Measurements from ENCODE around the gene CABP7. TPM values are rescaled to one million over a fixed set of nuclear protein-coding genes. Genes with fewer than 3 reads are reported as not detected.

Gene CABP7
- total and polyA plus RNA-seq, 2 donors (not counting 3 experiments of a cell fraction or from before 2014, with no cell fraction given) = not detected

DNA sequence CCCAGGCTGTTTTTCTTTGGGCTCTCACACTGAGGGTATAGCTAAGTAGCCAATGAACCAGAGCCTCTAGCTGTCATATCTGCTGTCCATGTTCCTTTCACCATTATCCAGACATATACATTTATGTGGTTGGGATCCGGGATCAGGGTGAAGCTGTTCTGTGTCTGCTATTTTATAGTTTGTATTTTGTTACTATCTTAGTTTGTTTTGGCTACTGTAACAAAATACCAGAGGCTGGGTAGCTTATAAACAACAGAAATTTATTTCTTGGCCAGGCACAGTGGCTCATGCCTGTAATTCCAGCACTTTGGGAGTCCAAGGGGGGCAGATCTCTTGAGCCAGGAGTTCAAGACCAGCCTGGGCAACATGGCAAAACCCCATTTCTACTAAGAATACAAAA is 40.5 kb upstream of the CABP7 start:
- H3K9ac ChIP-seq (replicated peaks; ENCODE audit: extremely low read depth, insufficient read depth, low read length) = no peak overlapping the region
- intact Hi-C loops (cut with micrococcal nuclease) = no loop called here
- H2AFZ ChIP-seq (ENCODE audit: low read depth, low read length) = no peak overlapping the region
- BruUV-seq (replicated peaks) = no TSS peak
- H3K79me2 ChIP-seq (ENCODE audit: control insufficient read depth, insufficient read depth, low read length) = no peaks in the 10 kb centered on the region
- no peaks in the 10 kb centered on the region for H3K4me1 ChIP-seq (ENCODE audit: control insufficient read depth, extremely low read depth, insufficient read depth, low read length)
- no peaks in the 10 kb centered on the region for H3K9me3 ChIP-seq (replicated peaks; ENCODE audit: control insufficient read depth, insufficient read depth, low read length)
- H3K9me1 ChIP-seq (replicated peaks; ENCODE audit: control insufficient read depth, extremely low read depth, insufficient read depth, low read length) = no peaks in the 10 kb centered on the region
- ChIA-PET POLR2A (no interaction called here), CTCF (interaction anchor here (1.0 to 3.8 kb wide), 4 partner anchors 10 to 91 kb away, joined by 3 to 17 read pairs (median 8); no protein-coding TSS in a partner anchor)
- H3K27ac ChIP-seq (ENCODE audit: insufficient read depth, low read depth, low read length) = no peak overlapping the region
- TF ChIP-seq POLR2A (IDR thresholded peaks at IDR 0.05; ENCODE audit: low read depth, low read length) (no peak), GATA2 (IDR thresholded peaks at IDR 0.05; ENCODE audit: insufficient read depth, insufficient read length, low read depth, low read length) (no peak), EZH2 (IDR thresholded peaks at IDR 0.05; ENCODE audit: borderline replicate concordance, low read depth, low read length, severe bottlenecking) (no peak), FOS (IDR thresholded peaks at IDR 0.05; ENCODE audit: borderline replicate concordance, insufficient read depth, low read length) (no peak)
- no peaks in the 10 kb centered on the region for H4K20me1 ChIP-seq (replicated peaks; ENCODE audit: control insufficient read depth, extremely low read depth, insufficient read depth, low read length)
- peaks cover 25 to 38% of the 10 kb centered on the region in 2 experiments for H3K36me3 ChIP-seq (ENCODE audit: control insufficient read depth in 2 of 2, extremely low read depth in 1 of 2, insufficient read depth in 2 of 2, low read length in 2 of 2)
- dilution Hi-C loops (cut with MboI; ENCODE audit: extremely low pct_ligation_motif_present, low sequenced_read_pairs) = no loop called here
- no peak overlapping the region for H3K4me2 ChIP-seq (ENCODE audit: insufficient read depth, low read length)
- no peak for FAIRE-seq
- DNase-seq (ENCODE audit: low read depth, low spot score) = no peak
- no peak overlapping the region for H3K4me3 ChIP-seq (replicated peaks in 1 of 3; ENCODE audit: insufficient read depth in 1 of 3, low read depth in 1 of 3, low read length in 3 of 3)
- no peaks in the 10 kb centered on the region for H3K27me3 ChIP-seq (ENCODE audit: control insufficient read depth in 2 of 2, insufficient read depth in 2 of 2, low read length in 2 of 2)

DNA sequence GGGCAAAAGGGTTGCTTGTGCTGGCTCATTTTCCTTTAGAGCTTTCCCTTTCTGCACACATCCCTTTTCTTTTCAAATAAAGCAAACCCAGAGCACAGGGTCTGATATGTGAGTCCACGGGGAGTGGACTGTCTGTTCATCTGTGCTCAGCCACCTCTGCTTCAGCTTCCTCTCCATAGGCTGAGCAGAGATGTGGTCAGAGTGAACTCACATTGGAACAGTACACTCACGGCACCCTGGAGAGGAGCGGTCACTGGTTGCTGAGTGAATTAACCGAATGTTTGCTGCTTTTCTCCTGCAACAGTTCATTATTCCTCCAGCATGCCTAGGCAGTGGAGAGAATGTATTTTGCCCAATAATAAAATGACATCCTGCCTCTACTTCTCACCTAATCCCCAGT is 36.3 kb upstream of the CABP7 start:
- CTCF ChIA-PET = interaction anchor here (0.8 to 2.2 kb wide), 3 partner anchors 47 to 405 kb away, joined by 3 to 6 read pairs (median 5); no protein-coding TSS in a partner anchor
- H3K9me1 ChIP-seq (replicated peaks; ENCODE audit: control insufficient read depth, extremely low read depth, insufficient read depth, low read length) = no peaks in the 10 kb centered on the region

More for the DNA sequence above, 36.3 kb upstream of the CABP7 start:
- peaks cover 12 to 22% of the 10 kb centered on the region in 2 experiments for H3K36me3 ChIP-seq (ENCODE audit: control insufficient read depth in 2 of 2, extremely low read depth in 1 of 2, insufficient read depth in 2 of 2, low read length in 2 of 2)
- BruUV-seq (replicated peaks) = no TSS peak
- dilution Hi-C loops (cut with MboI; ENCODE audit: extremely low pct_ligation_motif_present, low sequenced_read_pairs) = no loop called here
- no peak overlapping the region for H2AFZ ChIP-seq (ENCODE audit: low read depth, low read length)
- H3K4me3 ChIP-seq (replicated peaks in 1 of 3; ENCODE audit: insufficient read depth in 1 of 3, low read depth in 1 of 3, low read length in 3 of 3) = no peak overlapping the region
- no peak overlapping the region for H3K27ac ChIP-seq (ENCODE audit: insufficient read depth, low read depth, low read length)
- FAIRE-seq (no peak), DNase-seq (ENCODE audit: low read depth, low spot score) (no peak)
- no peaks in the 10 kb centered on the region for H3K27me3 ChIP-seq (ENCODE audit: control insufficient read depth in 2 of 2, insufficient read depth in 2 of 2, low read length in 2 of 2)
- no peak overlapping the region for H3K9ac ChIP-seq (replicated peaks; ENCODE audit: extremely low read depth, insufficient read depth, low read length)
- no peak overlapping the region for H3K4me2 ChIP-seq (ENCODE audit: insufficient read depth, low read length)
- TF ChIP-seq POLR2AphosphoS5 (IDR thresholded peaks at IDR 0.05; ENCODE audit: insufficient read depth, low read depth, low read length) (no peak), EZH2 (IDR thresholded peaks at IDR 0.05; ENCODE audit: borderline replicate concordance, low read depth, low read length, severe bottlenecking) (no peak), GATA2 (IDR thresholded peaks at IDR 0.05; ENCODE audit: insufficient read depth, insufficient read length, low read depth, low read length) (no peak), POLR2A (IDR thresholded peaks at IDR 0.05; ENCODE audit: low read depth, low read length) (no peak), MYC (IDR thresholded peaks at IDR 0.05; ENCODE audit: low read depth, low read length) (no peak), FOS (IDR thresholded peaks at IDR 0.05; ENCODE audit: borderline replicate concordance, insufficient read depth, low read length) (no peak), MAX (IDR thresholded peaks at IDR 0.05; ENCODE audit: insufficient read depth, insufficient read length) (no peak), JUN (IDR thresholded peaks at IDR 0.05; ENCODE audit: borderline replicate concordance, insufficient read depth, insufficient read length, low read depth) (no peak)
- TF ChIP-seq, protein P1, sequence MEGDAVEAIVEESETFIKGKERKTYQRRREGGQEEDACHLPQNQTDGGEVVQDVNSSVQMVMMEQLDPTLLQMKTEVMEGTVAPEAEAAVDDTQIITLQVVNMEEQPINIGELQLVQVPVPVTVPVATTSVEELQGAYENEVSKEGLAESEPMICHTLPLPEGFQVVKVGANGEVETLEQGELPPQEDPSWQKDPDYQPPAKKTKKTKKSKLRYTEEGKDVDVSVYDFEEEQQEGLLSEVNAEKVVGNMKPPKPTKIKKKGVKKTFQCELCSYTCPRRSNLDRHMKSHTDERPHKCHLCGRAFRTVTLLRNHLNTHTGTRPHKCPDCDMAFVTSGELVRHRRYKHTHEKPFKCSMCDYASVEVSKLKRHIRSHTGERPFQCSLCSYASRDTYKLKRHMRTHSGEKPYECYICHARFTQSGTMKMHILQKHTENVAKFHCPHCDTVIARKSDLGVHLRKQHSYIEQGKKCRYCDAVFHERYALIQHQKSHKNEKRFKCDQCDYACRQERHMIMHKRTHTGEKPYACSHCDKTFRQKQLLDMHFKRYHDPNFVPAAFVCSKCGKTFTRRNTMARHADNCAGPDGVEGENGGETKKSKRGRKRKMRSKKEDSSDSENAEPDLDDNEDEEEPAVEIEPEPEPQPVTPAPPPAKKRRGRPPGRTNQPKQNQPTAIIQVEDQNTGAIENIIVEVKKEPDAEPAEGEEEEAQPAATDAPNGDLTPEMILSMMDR (IDR thresholded peaks at IDR 0.05; ENCODE audit: extremely low read depth in 1 of 2, insufficient read depth in 1 of 2, low read depth in 1 of 2, low read length in 2 of 2) = no peak
- H3K9me3 ChIP-seq (replicated peaks; ENCODE audit: control insufficient read depth, insufficient read depth, low read length) = no peaks in the 10 kb centered on the region
- intact Hi-C loops (cut with micrococcal nuclease) = no loop called here
- no peaks in the 10 kb centered on the region for H3K79me2 ChIP-seq (ENCODE audit: control insufficient read depth, insufficient read depth, low read length)
- POLR2A ChIA-PET = no interaction called here
- H3K4me1 ChIP-seq (ENCODE audit: control insufficient read depth, extremely low read depth, insufficient read depth, low read length) = no peaks in the 10 kb centered on the region
- H4K20me1 ChIP-seq (replicated peaks; ENCODE audit: control insufficient read depth, extremely low read depth, insufficient read depth, low read length) = no peaks in the 10 kb centered on the region

All from endothelial cell of umbilical vein (primary cell).